Adrenal gland (tissue), 12 donors: ENCODE results near the gene MLST8. TPM values are rescaled to one million over a fixed set of nuclear protein-coding genes. Genes with fewer than 3 reads are reported as not detected.
A peak's percentile ranks its signal among the peaks of the same experiment; 100 is the strongest.

Experiments
- DNase-seq, 7 donors: peaks; one replicate each; pipeline ENCODE4 v3.0.0-alpha.2; 2019 to 2020
- H3K27ac ChIP-seq, 5 donors: fragments of 200-600 bp; sonication (generic) in 4 of 5; 1 replicate in 3 of 5; 2 replicates in 2 of 5; pipeline versions ENCODE4 v1.5.1 to v1.8.0; 2016 to 2020; ENCODE audit warnings: mild to moderate bottlenecking in 1 of 5
- H3K27me3 ChIP-seq: fragments of 200-600 bp; 2 replicates; pipeline ENCODE4 v1.8.0; 2021
- H3K36me3 ChIP-seq, 2 donors: fragments of 200-600 bp; replicated peaks in 1 of 2; 1 replicate in 1 of 2; 2 replicates in 1 of 2; pipeline versions ENCODE4 v1.5.1 to v1.8.0; 2018 to 2022
- H3K4me1 ChIP-seq, 2 donors: fragments of 200-600 bp; replicated peaks in 1 of 2; 1 replicate in 1 of 2; 2 replicates in 1 of 2; pipeline versions ENCODE4 v1.5.1 to v1.8.0; 2018 to 2021
- H3K4me3 ChIP-seq, 4 donors: fragments of 200-600 bp; sonication (generic) in 3 of 4; one replicate each; pipeline ENCODE4 v1.5.1; 2016 to 2018
- H3K9me3 ChIP-seq, 3 donors: fragments of 200-600 bp; sonication (generic) in 1 of 3; replicated peaks in 1 of 3; 1 replicate in 2 of 3; 2 replicates in 1 of 3; pipeline versions ENCODE4 v1.5.1 to v1.8.0; 2016 to 2021
- CTCF ChIP-seq, 6 experiments: fragments of 450-650 bp in 4 of 6; fragments of 200-600 bp in 2 of 6; sonication (generic) in 1 of 6; IDR thresholded peaks; 1 replicate in 5 of 6; 2 replicates in 1 of 6; pipeline versions ENCODE4 v1.5.1 to v1.8.0; 2016 to 2021; ENCODE audit warnings: antibody characterized with exemption in 6 of 6, mild to moderate bottlenecking in 2 of 6, moderate library complexity in 1 of 6
- POLR2A ChIP-seq, 2 donors: fragments of 450-650 bp; IDR thresholded peaks; one replicate each; pipeline ENCODE4 v1.6.1; 2017; ENCODE audit warnings: antibody characterized with exemption in 2 of 2, mild to moderate bottlenecking in 2 of 2, moderate library complexity in 1 of 2
- WGBS, 4 donors: extraction: QIAGEN DNeasy Blood & Tissue Kit in 2 of 4; methylation state at CpG; one replicate each; pipeline versions ENCODE4 v1.1.5 to v1.1.7; 2013 to 2017; 5-methylcytosine and 5-hydroxymethylcytosine counted together
- intact Hi-C, 2 donors: fragments of 100-400 bp; cut with DNase I; formaldehyde crosslinking; loops; one replicate each; pipeline versions ENCODE4 v1.14.1 to v1.15.0; 2022 to 2023
- polyA plus RNA-seq, 3 donors: library from polyadenylated mRNA; stranded (reverse); fragments of 200-250 nt in 2 of 3; fragments of 350-450 nt in 1 of 3; fragmentation: Illumina TruSeq in 1 of 3; extraction: RNeasy Lipid Tissue Mini Kit (QIAGEN cat#74804) in 1 of 3; gene quantifications; one replicate each; pipeline ENCODE4 v1.2.3, GENCODE V29; 2013 to 2014
- total RNA-seq, 9 donors: library from RNA; depleted of rRNA in 4 of 9; stranded (reverse); fragments of >200 nt in 4 of 9; fragments of 120-200 nt in 1 of 9; fragmentation: NEBNext Ultra II Directional in 1 of 9; extraction: Animal tissue kit (Norgen Biotek cat#: 25700) in 1 of 9; gene quantifications; one replicate each; pipeline versions ENCODE4 v1.1.0 to v1.2.4, GENCODE V29; 2013 to 2023
- donor health status: healthy with polysubstance abuse.
- donor health status: Bipolar disorder and iron deficiency.
- donor health status: DM: yes; HTN: yes; CAD: no.
- donor health status: DM: no; HTN: no; CAD: no.
- donor health status: DM: no; HTN: no; CAD: no.
- donor health status: DM: yes; HTN: yes; CAD: no.

MLST8 gene
- total and polyA plus RNA-seq, 12 donors = 21.9 to 116 (median 57.2) TPM

GRCh38 chr16:2210009-2210332, 4.7 kb downstream of the MLST8 start:
- no peaks in the 10 kb centered on the region for H3K9me3 ChIP-seq
- peaks cover 0 to 35% of the 10 kb centered on the region in 2 donors for H3K36me3 ChIP-seq
- intact Hi-C loops = no loop called here
- TF ChIP-seq POLR2A (IDR thresholded peaks at IDR 0.05) (no peak), CTCF (IDR thresholded peaks at IDR 0.05) (no peak)
- 85 to 95% (median 93%) methylated on average over 12 to 17 of the region's 17 CpGs for WGBS, 4 donors
- H3K4me1 ChIP-seq = peaks cover 24 to 40% of the 10 kb centered on the region in 2 donors
- DNase-seq = no peak
- no peak overlapping the region for H3K27ac ChIP-seq
- no peak overlapping the region for H3K4me3 ChIP-seq
- H3K27me3 ChIP-seq = no peaks in the 10 kb centered on the region

- Histone ChIP-seq H3K27ac (peak within 1 kb of the TSS in 2 of 5 donors; percentile 42 to 72), H3K4me1 (peaks cover 24 to 40% of the 10 kb centered on the region in 2 donors), H3K9me3 (no peaks in the 10 kb centered on the region), H3K36me3 (peaks cover 0 to 35% of the 10 kb centered on the region in 2 donors), H3K27me3 (no peaks in the 10 kb centered on the region), H3K4me3 (no peak within 1 kb of the TSS)
- 38 to 85% (median 69%) methylated on average over 5 to 24 of the region's 24 CpGs for whole genome bisulfite sequencing, 4 donors
- DNase-seq = no peak
- TF ChIP-seq CTCF (IDR thresholded peaks at IDR 0.05) (no peak), POLR2A (IDR thresholded peaks at IDR 0.05) (no peak)
- intact Hi-C loops = no loop called here
Observed at GRCh38 chr16:2210386-2211365, 5.4 kb downstream of the MLST8 start, which contains the start of gene BRICD5. BRICD5 (minus strand) TSS chr16:2210863; CDS start chr16:2210833, 30 bp downstream.

GRCh38 chr16:2211923-2212347, 6.7 kb downstream of the MLST8 start:
- peak in 4 of 7 donors; percentile 52 to 70 (median 60) for DNase-seq
- Histone ChIP-seq H3K27ac (peak overlapping the region in 4 of 5 donors; percentile 36 to 72 (median 50)), H3K9me3 (no peaks in the 10 kb centered on the region), H3K4me3 (no peak overlapping the region), H3K4me1 (peaks cover 24 to 28% of the 10 kb centered on the region in 2 donors), H3K27me3 (no peaks in the 10 kb centered on the region), H3K36me3 (peaks cover 0 to 33% of the 10 kb centered on the region in 2 donors)
- intact Hi-C loops = no loop called here
- TF ChIP-seq CTCF (IDR thresholded peaks at IDR 0.05) = no peak
- TF ChIP-seq POLR2A (IDR thresholded peaks at IDR 0.05) = peak in 1 of 2 donors; percentile 7
- 43 to 67% (median 64%) methylated on average over 4 to 11 of the region's 11 CpGs for WGBS, 4 donors
